Ascending aorta (tissue), 2 donors: ENCODE data around the gene ATP2B2. TPM values are rescaled to one million over a fixed set of nuclear protein-coding genes. Genes with fewer than 3 reads are reported as not detected.

Source experiments
- DNase-seq, 2 donors: peaks; one replicate each; pipeline ENCODE4 v3.0.0-alpha.2; 2019; ENCODE audit warnings: low spot score in 2 of 2
- H3K27ac ChIP-seq, 2 donors: fragments of 200-600 bp; sonication (generic); one replicate each; pipeline ENCODE4 v1.5.1; 2016 to 2017; ENCODE audit warnings: mild to moderate bottlenecking in 1 of 2
- H3K27me3 ChIP-seq: fragments of 200-600 bp; sonication (generic); one replicate; pipeline ENCODE4 v1.5.1; 2017
- H3K36me3 ChIP-seq, 2 donors: fragments of 200-600 bp; sonication (generic); one replicate each; pipeline ENCODE4 v1.5.1; 2016
- H3K4me1 ChIP-seq, 2 donors: fragments of 200-600 bp; sonication (generic); one replicate each; pipeline ENCODE4 v1.5.1; 2016 to 2017; ENCODE audit warnings: mild to moderate bottlenecking in 1 of 2
- H3K4me3 ChIP-seq, 2 donors: fragments of 200-600 bp; sonication (generic); one replicate each; pipeline ENCODE4 v1.5.1; 2016 to 2017; ENCODE audit warnings: mild to moderate bottlenecking in 1 of 2
- H3K9me3 ChIP-seq, 2 donors: fragments of 200-600 bp; sonication (generic); one replicate each; pipeline ENCODE4 v1.5.1; 2016
- intact Hi-C: fragments of 100-400 bp; cut with DNase I; formaldehyde crosslinking; loops from one replicate; pipeline ENCODE4 v1.15.1; 2023
- total RNA-seq: library from RNA; depleted of rRNA; stranded (reverse); fragments of >200 nt; gene quantifications from one replicate; pipeline ENCODE4 v1.1.0, GENCODE V29; 2016
- TF ChIP-seq, protein P1 (sequence below), 3 experiments: fragments of 200-600 bp in 2 of 3; fragments of 450-650 bp in 1 of 3; sonication (generic) in 2 of 3; IDR thresholded peaks; one replicate each; pipeline ENCODE4 v1.5.1; 2016 to 2019; ENCODE audit warnings: antibody characterized with exemption in 3 of 3, mild to moderate bottlenecking in 1 of 3, moderate library complexity in 1 of 3

The ATP2B2 gene
- total RNA-seq, 1 donor from 2014 or later: not detected

DNA sequence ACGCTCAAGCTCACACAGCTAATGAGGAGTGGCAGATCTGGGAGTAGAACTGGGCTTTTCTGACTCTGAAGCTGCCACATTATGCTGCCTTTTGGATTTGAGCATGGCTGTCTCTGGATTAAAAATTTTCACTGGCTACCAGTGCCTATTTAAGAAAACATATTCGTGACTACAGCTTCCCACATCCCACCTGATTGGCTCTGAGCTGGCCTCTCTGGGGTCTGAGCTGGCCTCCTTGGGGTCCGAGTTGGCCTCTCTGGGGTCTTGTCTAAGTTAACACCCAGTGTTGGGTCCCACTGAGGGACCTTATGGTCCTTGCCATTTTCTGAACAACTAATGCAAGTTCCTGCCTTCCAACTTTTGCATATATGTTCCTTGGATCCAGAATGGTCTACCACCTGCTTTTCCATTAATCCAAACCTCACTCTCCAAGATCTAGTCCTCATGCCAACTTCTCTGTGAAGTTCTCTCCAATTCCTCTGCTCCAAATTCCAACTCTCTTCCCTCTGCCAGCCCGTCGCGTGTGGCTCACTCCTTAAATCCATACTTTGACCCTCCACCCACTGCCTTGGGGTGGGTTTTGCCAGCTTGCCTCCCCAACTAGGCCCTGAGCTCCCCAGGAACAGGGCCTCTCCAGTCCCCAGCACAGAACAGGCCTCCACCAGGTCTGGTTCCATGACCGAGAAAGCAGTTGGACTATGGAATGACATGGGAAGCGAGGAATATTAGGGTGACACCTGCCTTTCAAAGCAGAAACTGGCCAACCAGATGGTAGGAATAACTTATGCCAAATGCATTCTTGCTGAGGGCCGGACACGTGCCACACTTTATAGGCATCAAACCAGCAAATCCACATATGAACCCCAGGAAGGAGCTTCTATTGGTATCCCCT lies 42.5 kb downstream of the ATP2B2 start:
- Histone ChIP-seq H3K9me3 (no peaks in the 10 kb centered on the region), H3K4me3 (no peak overlapping the region), H3K27me3 (no peaks in the 10 kb centered on the region), H3K36me3 (no peaks in the 10 kb centered on the region), H3K4me1 (no peaks in the 10 kb centered on the region), H3K27ac (no peak overlapping the region)
- TF ChIP-seq, protein P1, sequence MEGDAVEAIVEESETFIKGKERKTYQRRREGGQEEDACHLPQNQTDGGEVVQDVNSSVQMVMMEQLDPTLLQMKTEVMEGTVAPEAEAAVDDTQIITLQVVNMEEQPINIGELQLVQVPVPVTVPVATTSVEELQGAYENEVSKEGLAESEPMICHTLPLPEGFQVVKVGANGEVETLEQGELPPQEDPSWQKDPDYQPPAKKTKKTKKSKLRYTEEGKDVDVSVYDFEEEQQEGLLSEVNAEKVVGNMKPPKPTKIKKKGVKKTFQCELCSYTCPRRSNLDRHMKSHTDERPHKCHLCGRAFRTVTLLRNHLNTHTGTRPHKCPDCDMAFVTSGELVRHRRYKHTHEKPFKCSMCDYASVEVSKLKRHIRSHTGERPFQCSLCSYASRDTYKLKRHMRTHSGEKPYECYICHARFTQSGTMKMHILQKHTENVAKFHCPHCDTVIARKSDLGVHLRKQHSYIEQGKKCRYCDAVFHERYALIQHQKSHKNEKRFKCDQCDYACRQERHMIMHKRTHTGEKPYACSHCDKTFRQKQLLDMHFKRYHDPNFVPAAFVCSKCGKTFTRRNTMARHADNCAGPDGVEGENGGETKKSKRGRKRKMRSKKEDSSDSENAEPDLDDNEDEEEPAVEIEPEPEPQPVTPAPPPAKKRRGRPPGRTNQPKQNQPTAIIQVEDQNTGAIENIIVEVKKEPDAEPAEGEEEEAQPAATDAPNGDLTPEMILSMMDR (IDR thresholded peaks at IDR 0.05): no peak
- DNase-seq: no peak
- intact Hi-C loops: no loop called here

DNA sequence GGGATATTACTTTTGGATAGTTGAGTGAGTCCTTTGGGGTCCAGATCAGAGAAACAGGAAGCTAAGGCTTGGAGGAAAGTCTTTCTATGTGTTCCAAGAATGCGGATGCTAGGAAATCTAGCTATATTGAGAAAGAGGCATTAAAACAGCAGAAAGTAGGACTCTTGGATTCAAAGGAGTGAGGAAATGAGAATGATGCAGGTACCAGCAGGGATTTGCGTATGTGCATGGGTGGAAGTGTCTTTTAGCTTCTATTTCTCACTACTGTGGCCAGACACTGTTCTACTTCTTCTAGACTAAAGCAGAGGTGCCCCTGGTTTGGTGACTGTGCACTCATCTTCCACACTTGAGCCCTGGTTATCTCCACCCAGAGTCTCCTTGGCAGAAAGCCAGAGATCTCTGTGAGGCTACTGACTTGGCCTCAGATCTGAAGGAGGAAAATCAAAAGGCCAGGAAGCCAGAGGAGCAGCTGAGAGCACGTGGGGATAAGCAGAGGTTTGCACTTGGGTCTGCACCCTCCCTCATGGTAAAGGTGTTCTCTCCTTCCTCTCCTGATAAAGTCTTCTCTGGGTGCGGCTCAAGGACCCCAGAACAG lies 44.3 kb downstream of the ATP2B2 start:
- Histone ChIP-seq H3K36me3 (no peaks in the 10 kb centered on the region), H3K4me1 (no peaks in the 10 kb centered on the region), H3K27me3 (no peaks in the 10 kb centered on the region), H3K27ac (no peak overlapping the region), H3K4me3 (no peak overlapping the region), H3K9me3 (no peaks in the 10 kb centered on the region)
- TF ChIP-seq, protein P1 (IDR thresholded peaks at IDR 0.05): no peak
- no peak for DNase-seq
- intact Hi-C loops: no loop called here

DNA sequence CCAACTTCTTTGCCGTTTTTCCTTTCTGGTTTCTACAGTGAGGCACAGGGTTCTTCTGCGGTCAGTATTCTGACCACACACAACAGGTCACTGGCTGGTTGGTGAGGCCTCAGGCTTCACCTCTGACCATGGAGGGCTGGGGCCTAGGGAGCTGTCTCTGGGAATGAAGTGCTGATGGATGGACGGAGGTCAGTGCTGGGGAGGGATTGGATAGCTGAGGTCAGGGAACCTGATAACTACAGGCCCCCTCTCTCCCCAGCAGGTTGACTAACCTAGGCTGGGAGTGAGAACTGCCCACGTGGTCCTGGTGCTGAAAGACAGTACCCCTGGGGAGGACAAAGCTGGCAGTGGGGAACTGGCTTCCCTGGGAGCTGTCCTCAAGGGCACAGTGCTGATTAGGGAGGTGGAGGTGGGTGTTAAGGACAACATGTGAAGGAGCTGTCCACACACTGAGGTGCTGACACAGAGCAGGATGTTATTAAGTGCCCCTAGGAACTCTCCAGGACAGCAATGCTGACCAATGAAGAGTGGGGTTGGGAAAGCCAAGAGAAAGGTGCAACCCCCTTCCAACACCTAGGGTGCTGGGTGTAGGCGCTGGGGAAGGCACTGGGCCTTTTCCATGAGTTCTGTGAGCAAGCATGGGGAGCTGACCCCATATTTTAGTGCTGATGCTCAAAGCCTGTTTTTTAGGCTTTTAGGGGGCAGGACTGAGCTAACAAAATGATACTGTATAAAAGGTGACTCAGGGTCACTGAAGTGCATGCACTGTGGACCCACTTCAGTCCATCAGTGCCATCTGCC lies 45.2 kb downstream of the ATP2B2 start:
- TF ChIP-seq, protein P1 (IDR thresholded peaks at IDR 0.05): no peak
- no peak for DNase-seq
- no peaks in the 10 kb centered on the region for H3K4me1 ChIP-seq
- intact Hi-C loops: no loop called here
- H3K27me3 ChIP-seq: no peaks in the 10 kb centered on the region
- no peaks in the 10 kb centered on the region for H3K36me3 ChIP-seq
- no peak overlapping the region for H3K27ac ChIP-seq
- no peak overlapping the region for H3K4me3 ChIP-seq
- H3K9me3 ChIP-seq: no peaks in the 10 kb centered on the region

DNA sequence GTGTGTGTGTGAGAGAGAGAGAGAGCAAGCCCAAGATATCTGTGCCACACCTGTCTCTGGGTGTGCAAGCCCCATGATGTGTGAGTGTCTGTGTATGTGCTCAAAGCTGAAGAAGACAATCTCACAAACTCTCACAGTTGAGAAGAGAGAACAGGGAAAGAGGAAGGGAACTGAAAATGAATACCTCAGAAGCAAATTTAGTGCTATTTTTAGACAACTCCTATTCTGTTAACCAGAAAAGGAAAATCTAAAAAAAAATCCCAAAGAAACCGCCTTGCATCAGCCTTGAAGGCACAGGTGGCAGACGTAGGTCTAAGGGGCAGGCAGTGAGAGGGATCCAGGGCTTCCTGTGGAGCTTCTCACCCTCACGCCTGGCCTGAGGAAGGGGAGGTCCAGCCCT lies 47.8 kb downstream of the ATP2B2 start:
- no peak overlapping the region for H3K4me3 ChIP-seq
- intact Hi-C loops: no loop called here
- TF ChIP-seq, protein P1 (IDR thresholded peaks at IDR 0.05): no peak
- no peaks in the 10 kb centered on the region for H3K36me3 ChIP-seq
- H3K27ac ChIP-seq: no peak overlapping the region
- H3K9me3 ChIP-seq: no peaks in the 10 kb centered on the region
- no peaks in the 10 kb centered on the region for H3K4me1 ChIP-seq
- DNase-seq: no peak
- no peaks in the 10 kb centered on the region for H3K27me3 ChIP-seq

DNA sequence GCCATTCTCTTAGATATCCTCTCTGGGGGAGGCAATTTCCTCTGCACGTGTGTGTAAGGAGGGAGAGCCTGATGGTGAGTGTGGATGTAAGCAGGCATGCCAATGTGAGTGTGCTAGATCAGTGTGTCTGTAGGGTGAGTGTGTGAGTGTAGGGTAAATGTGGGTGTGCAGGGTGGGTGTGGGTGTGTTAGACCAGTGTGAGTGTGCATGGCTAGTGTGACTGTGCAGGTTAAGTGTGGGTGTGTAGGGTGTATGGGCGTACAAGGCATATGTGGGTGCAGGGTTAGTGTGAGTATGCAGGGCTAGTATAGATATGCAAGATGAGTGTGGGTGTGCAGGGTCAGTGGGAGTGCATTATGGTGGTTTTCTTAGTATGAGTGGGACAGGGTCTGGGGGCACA lies 48.4 kb downstream of the ATP2B2 start:
- H3K36me3 ChIP-seq: no peaks in the 10 kb centered on the region
- no peaks in the 10 kb centered on the region for H3K4me1 ChIP-seq
- no peak overlapping the region for H3K4me3 ChIP-seq
- no peak for DNase-seq
- no peaks in the 10 kb centered on the region for H3K27me3 ChIP-seq
- no peaks in the 10 kb centered on the region for H3K9me3 ChIP-seq
- intact Hi-C loops: no loop called here
- no peak overlapping the region for H3K27ac ChIP-seq
- TF ChIP-seq, protein P1 (IDR thresholded peaks at IDR 0.05): no peak
